ENCODE data around the gene NLRP8.

DNA sequence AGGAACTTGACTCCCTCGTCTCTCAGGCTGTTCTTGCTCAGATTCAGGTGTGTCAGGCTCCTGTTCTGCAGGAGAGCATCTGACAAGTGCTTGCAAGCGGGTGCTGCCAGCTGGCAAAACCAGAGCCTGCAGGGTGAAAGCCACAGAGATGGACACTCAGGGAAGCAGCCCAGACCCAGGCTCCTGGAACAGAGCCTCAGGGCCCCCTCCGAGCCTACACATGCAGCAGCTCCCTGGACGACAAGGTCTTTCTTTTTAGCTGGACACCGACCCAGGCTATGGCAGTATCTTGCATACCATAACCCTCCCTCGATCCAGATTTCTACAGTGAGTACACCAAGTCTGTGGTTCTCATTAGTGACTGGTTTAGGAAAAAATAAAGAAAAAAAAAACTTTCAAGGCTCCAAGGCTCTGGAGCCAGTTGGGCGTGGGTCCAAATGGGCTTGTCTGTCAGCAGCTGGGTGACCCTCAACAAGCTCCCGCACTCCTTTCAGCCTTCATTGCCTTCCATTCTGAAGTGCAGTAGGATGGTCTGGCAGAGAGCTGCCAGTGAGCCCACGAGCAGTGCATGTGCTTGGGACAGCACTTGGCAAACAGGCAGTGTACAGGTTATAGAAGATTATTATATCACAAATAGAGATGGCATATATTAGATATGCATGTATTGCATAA, 45.4 kb upstream of the NLRP8 start:
- TF ChIP-seq, protein P1, sequence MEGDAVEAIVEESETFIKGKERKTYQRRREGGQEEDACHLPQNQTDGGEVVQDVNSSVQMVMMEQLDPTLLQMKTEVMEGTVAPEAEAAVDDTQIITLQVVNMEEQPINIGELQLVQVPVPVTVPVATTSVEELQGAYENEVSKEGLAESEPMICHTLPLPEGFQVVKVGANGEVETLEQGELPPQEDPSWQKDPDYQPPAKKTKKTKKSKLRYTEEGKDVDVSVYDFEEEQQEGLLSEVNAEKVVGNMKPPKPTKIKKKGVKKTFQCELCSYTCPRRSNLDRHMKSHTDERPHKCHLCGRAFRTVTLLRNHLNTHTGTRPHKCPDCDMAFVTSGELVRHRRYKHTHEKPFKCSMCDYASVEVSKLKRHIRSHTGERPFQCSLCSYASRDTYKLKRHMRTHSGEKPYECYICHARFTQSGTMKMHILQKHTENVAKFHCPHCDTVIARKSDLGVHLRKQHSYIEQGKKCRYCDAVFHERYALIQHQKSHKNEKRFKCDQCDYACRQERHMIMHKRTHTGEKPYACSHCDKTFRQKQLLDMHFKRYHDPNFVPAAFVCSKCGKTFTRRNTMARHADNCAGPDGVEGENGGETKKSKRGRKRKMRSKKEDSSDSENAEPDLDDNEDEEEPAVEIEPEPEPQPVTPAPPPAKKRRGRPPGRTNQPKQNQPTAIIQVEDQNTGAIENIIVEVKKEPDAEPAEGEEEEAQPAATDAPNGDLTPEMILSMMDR (IDR thresholded peaks at IDR 0.05): no peak
- TF ChIP-seq EZH2 (IDR thresholded peaks at IDR 0.05; ENCODE audit: borderline replicate concordance, insufficient read depth, low read depth, low read length, poor library complexity, severe bottlenecking): no peak
